SJCRH30 (cell line): Measurements from ENCODE around the gene TTYH1. TPM values are rescaled to one million over a fixed set of nuclear protein-coding genes. Genes with fewer than 3 reads are reported as not detected.
"Not testable (repeated sequence)": the region's sequence is repeated elsewhere in the genome, so short reads cannot be mapped to it uniquely, and the experiment has no call there.

ENCODE experiments used
- DNase-seq, 2 experiments: peaks; one replicate each; pipeline ENCODE4 v3.0.0-alpha.2; 2015 to 2020
- H3K27ac ChIP-seq: fragments of 250-450 bp; sonication (Bioruptor Pico); 2 replicates; pipeline ENCODE4 v1.5.1; 2020; ENCODE audit warnings: mild to moderate bottlenecking, moderate library complexity
- H3K27me3 ChIP-seq: fragments of 250-450 bp; sonication (Bioruptor Pico); 2 replicates; pipeline ENCODE4 v1.5.1; 2020; ENCODE audit warnings: mild to moderate bottlenecking, moderate library complexity
- H3K36me3 ChIP-seq: fragments of 250-450 bp; sonication (Bioruptor Pico); 2 replicates; pipeline ENCODE4 v1.5.1; 2020; ENCODE audit warnings: mild to moderate bottlenecking, moderate library complexity
- H3K4me1 ChIP-seq: fragments of 250-450 bp; sonication (Bioruptor Pico); 2 replicates; pipeline ENCODE4 v1.5.1; 2020; ENCODE audit warnings: mild to moderate bottlenecking, moderate library complexity
- H3K4me3 ChIP-seq: fragments of 250-450 bp; sonication (Bioruptor Pico); 2 replicates; pipeline ENCODE4 v1.5.1; 2020; ENCODE audit warnings: mild to moderate bottlenecking, moderate library complexity
- H3K9me3 ChIP-seq: fragments of 250-450 bp; sonication (Bioruptor Pico); replicated peaks from 2 replicates; pipeline ENCODE4 v1.5.1; 2020; ENCODE audit warnings: mild to moderate bottlenecking, moderate library complexity
- total RNA-seq: library from RNA; depleted of rRNA; stranded (reverse); fragments of >200 nt; shearing (Covaris generic); gene quantifications from 2 replicates; pipeline ENCODE4 v1.2.3, GENCODE V29; 2014

TTYH1 gene
- total RNA-seq, 1 experiment from 2014 or later: not detected

- no peak overlapping the region for H3K27ac ChIP-seq
- H3K27me3 ChIP-seq: peaks cover 5% of the 10 kb centered on the region; the same call in 1 of the 2 replicates
- H3K36me3 ChIP-seq: no peaks in the 10 kb centered on the region; the same call in 1 of the 2 replicates
- no peak for DNase-seq
- no peak overlapping the region for H3K4me3 ChIP-seq
- no peaks in the 10 kb centered on the region for H3K4me1 ChIP-seq
- H3K9me3 ChIP-seq: no peaks in the 10 kb centered on the region
Measured at GRCh38 chr19:54434873-54435214, 19.6 kb downstream of the TTYH1 start.

DNA sequence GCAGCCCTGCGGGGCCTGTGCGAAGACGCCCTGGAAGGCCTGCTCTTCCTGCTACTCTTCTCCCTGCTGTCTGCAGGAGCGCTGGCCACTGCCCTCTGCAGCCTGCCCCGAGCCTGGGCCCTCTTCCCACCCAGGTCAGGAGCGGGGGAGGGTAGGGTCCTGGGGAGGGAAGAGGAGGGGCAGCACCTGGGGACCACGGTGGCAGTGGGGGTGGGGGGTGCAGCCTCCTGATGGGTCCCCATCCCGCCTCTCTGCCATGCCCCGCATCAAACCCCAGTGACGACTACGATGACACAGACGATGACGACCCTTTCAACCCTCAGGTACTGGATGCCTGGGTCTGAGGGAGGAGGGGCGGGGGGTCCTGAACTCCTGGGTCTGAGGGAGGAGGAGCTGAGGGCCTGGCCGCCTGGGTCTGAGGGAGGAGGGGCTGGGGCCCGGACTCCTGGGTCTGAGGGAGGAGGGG is 20.3 kb downstream of the TTYH1 start:
- DNase-seq: no peak

DNA sequence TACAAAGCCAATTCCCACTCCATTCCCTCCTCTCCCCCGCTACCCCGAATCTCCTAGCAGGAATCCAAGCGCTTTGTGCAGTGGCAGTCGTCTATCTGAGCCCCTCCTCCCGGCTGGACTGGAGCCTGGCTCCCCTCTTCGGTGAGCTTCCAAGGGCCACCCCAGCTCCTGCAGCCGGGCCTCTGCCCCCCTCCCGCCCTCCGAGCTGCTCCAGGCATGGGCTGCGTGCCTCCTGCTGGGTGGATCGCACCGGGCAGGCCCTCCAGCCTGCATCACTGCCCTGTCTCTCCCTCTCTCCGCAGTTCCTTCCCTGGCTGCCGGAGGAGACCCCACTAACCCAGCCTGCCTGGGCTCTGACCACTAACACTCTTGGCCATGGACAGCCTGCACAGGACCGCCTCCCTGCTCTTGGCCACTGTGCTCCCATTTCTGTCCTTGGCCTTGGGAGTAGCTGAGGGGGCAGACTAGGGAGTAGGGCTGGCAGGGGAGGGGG is 20.8 kb downstream of the TTYH1 start:
- Histone ChIP-seq H3K27me3 (no peaks in the 10 kb centered on the region), H3K27ac (no peak overlapping the region), H3K4me1 (no peaks in the 10 kb centered on the region), H3K9me3 (no peaks in the 10 kb centered on the region), H3K4me3 (no peak overlapping the region), H3K36me3 (no peaks in the 10 kb centered on the region; the same call in 1 of the 2 replicates)
- no peak for DNase-seq

More for the DNA sequence above, 20.3 kb downstream of the TTYH1 start:
- Histone ChIP-seq H3K4me1 (no peaks in the 10 kb centered on the region), H3K27me3 (no peaks in the 10 kb centered on the region), H3K9me3 (no peaks in the 10 kb centered on the region), H3K27ac (no peak overlapping the region), H3K4me3 (no peak overlapping the region), H3K36me3 (no peaks in the 10 kb centered on the region; the same call in 1 of the 2 replicates)

- no peak overlapping the region for H3K4me3 ChIP-seq
- DNase-seq: no peak
- H3K27me3 ChIP-seq: no peaks in the 10 kb centered on the region
- H3K9me3 ChIP-seq: no peaks in the 10 kb centered on the region
- H3K36me3 ChIP-seq: no peaks in the 10 kb centered on the region; the same call in 1 of the 2 replicates
- H3K4me1 ChIP-seq: no peaks in the 10 kb centered on the region
- H3K27ac ChIP-seq: no peak overlapping the region
Measured at GRCh38 chr19:54436628-54437252, 21.5 kb downstream of the TTYH1 start.

DNA sequence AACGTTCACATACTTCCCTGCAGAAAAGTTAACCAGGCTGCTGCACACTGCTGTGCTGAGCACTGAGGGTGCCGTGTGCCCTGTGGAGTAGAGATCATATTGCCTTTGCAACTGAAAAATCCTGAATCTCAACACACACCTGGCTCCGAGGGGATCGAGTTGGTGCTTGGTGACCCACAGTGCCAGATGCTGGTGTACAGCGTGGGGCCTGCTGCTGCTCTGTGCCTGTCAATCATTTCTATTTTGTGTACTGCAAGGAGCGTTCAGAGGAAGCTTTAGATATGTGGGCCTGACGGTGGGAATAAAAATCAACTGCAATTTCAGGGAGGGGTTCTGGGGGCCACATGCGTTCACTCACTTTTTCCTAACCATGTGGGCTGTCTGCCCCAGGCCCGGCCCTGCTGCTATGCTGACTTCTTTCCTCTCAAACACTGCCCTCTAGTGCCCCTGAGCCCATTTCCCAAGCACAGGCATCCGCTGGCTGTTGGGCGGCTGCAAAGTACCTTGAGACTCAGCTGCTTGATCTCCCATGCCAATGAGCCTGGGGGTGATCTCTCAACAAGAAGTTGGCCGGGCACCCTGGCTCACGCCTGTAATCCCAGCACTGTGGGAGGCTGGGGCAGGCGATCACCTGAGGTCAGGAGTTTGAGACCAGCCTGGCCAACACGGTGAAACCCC is 24.0 kb downstream of the TTYH1 start:
- no peaks in the 10 kb centered on the region for H3K27me3 ChIP-seq

GRCh38 chr19:54440641-54441040 is 25.4 kb downstream of the TTYH1 start:
- H3K27me3 ChIP-seq: no peaks in the 10 kb centered on the region

More for the DNA sequence above, 24.0 kb downstream of the TTYH1 start:
- Histone ChIP-seq H3K4me1 (no peaks in the 10 kb centered on the region), H3K9me3 (no peaks in the 10 kb centered on the region), H3K27ac (no peak overlapping the region), H3K4me3 (no peak overlapping the region), H3K36me3 (no peaks in the 10 kb centered on the region; the same call in none of the 2 replicates)
- peak in 1 of 2 experiments; percentile 42 for DNase-seq

GRCh38 chr19:54444737-54445136 is 29.5 kb downstream of the TTYH1 start:
- no peak for DNase-seq
- no peak overlapping the region for H3K27ac ChIP-seq
- H3K36me3 ChIP-seq: peaks cover 3% of the 10 kb centered on the region; the same call in 1 of the 2 replicates
- no peak overlapping the region for H3K4me3 ChIP-seq
- H3K9me3 ChIP-seq: no peaks in the 10 kb centered on the region
- no peaks in the 10 kb centered on the region for H3K27me3 ChIP-seq
- no peaks in the 10 kb centered on the region; the same call in 1 of the 2 replicates for H3K4me1 ChIP-seq

More at GRCh38 chr19:54440641-54441040, 25.4 kb downstream of the TTYH1 start:
- Histone ChIP-seq H3K4me3 (no peak overlapping the region), H3K27ac (no peak overlapping the region), H3K36me3 (peaks cover 3% of the 10 kb centered on the region), H3K9me3 (no peaks in the 10 kb centered on the region), H3K4me1 (no peaks in the 10 kb centered on the region)
- no peak for DNase-seq

- H3K27me3 ChIP-seq, H3K4me3 ChIP-seq, H3K9me3 ChIP-seq, DNase-seq, H3K27ac ChIP-seq, H3K4me1 ChIP-seq: not testable (repeated sequence)
- peaks cover 11% of the 10 kb centered on the region for H3K36me3 ChIP-seq
Measured at GRCh38 chr19:54446349-54446748, 31.1 kb downstream of the TTYH1 start.

GRCh38 chr19:54448040-54448773 is 32.9 kb downstream of the TTYH1 start:
- H3K27me3 ChIP-seq: no peaks in the 10 kb centered on the region
- H3K36me3 ChIP-seq: peaks cover 30% of the 10 kb centered on the region
- H3K9me3 ChIP-seq: no peaks in the 10 kb centered on the region
- H3K27ac ChIP-seq: peak overlapping the region; percentile 91
- peak overlapping the region; percentile 96 for H3K4me3 ChIP-seq
- H3K4me1 ChIP-seq: no peaks in the 10 kb centered on the region; the same call in 1 of the 2 replicates
- DNase-seq: peak; percentile 48 to 62

DNA sequence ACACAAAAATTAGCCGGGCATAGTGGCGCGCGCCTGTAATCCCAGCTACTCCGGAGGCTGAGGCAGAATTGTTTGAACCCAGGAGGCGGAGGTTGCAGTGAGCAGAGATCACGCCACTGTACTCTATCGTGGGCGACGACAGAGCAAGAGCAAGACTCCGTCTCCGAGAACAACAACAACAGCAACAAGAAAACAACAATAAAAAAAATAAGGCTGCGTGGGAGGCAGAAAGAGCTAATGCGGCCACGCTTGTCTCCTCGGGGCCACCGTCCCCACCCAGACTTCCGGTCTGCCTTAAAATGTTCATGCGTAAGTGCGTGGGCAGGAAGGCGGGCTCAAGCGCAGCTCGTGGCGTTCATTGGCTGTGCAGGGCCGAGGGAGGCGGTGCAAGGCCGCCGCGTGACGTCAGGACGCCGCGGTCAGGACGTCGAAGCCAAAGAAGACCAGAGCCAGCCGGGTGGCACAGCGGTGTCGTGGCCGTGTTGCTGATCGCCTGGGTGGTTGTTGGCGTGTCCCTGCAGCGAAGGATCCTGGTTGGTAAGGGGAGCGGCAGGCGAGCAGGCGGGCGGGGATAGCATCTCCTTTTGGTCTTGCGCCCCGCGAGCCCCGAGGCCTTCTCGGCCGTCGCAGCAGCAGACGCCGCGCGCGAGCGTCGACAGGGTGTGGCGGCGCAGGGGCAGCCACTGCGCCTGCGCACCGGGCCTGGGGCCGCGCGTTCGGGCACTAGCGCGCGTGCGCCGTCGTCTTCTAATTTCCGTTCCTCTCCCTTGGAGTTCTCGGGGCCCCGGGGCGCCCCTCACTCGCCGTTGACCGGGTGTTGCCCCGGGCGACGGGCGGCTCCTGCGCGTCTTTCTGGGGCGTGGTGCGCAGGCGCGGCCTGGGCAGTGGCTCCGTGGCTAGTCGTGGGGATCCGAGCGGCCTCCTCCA is 33.8 kb downstream of the TTYH1 start, which contains the start of gene LENG8:
Gene LENG8 (plus strand): TSS at position 426 of the 927 bp plus-strand sequence. CDS start 2,146 bp downstream, outside the sequence.
- peak; percentile 95 to 96 for DNase-seq
- no peaks in the 10 kb centered on the region; the same call in 1 of the 2 replicates for H3K4me1 ChIP-seq
- no peaks in the 10 kb centered on the region for H3K27me3 ChIP-seq
- peaks cover 36% of the 10 kb centered on the region for H3K36me3 ChIP-seq
- peak within 1 kb of the TSS; percentile 91 for H3K27ac ChIP-seq
- H3K9me3 ChIP-seq: no peaks in the 10 kb centered on the region
- peak within 1 kb of the TSS; percentile 96 for H3K4me3 ChIP-seq

GRCh38 chr19:54449701-54450069 is 34.4 kb downstream of the TTYH1 start:
- Histone ChIP-seq H3K27ac (peak overlapping the region; percentile 91), H3K9me3 (no peaks in the 10 kb centered on the region), H3K4me3 (peak overlapping the region; percentile 96), H3K4me1 (no peaks in the 10 kb centered on the region; the same call in 1 of the 2 replicates), H3K36me3 (peaks cover 39% of the 10 kb centered on the region), H3K27me3 (no peaks in the 10 kb centered on the region)
- DNase-seq: no peak

GRCh38 chr19:54451331-54451871 is 36.1 kb downstream of the TTYH1 start:
- Histone ChIP-seq H3K27me3 (no peaks in the 10 kb centered on the region), H3K4me1 (no peaks in the 10 kb centered on the region; the same call in 1 of the 2 replicates), H3K4me3 (no peak overlapping the region), H3K36me3 (peaks cover 51% of the 10 kb centered on the region), H3K9me3 (no peaks in the 10 kb centered on the region), H3K27ac (no peak overlapping the region)
- DNase-seq: no peak

DNA sequence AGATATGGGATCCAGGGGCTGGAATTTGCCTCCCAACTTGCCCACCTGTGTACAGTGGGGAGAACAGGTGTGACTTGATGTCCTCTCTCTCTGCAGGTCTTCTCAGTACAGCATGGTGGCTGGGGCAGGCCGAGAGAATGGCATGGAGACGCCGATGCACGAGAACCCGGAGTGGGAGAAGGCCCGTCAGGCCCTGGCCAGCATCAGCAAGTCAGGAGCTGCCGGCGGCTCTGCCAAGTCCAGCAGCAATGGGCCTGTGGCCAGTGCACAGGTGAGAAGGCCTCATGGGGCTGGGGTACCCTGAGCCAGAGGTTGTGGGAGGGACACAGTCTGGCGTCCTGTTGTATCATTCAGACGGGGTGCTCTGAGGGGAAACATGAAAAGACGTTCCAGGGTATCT is 36.7 kb downstream of the TTYH1 start:
- H3K9me3 ChIP-seq: no peaks in the 10 kb centered on the region
- H3K4me1 ChIP-seq: no peaks in the 10 kb centered on the region; the same call in 1 of the 2 replicates
- H3K27me3 ChIP-seq: no peaks in the 10 kb centered on the region
- H3K4me3 ChIP-seq: no peak overlapping the region
- no peak for DNase-seq
- no peak overlapping the region for H3K27ac ChIP-seq
- H3K36me3 ChIP-seq: peaks cover 57% of the 10 kb centered on the region
